Activated naive CD8-positive, alpha-beta T cell treated with anti-CD3 and anti-CD28 coated beads, Interleukin-2, amount 50 U/mL, for 16 hours (primary cell): ENCODE data around the gene CADM1.

ENCODE experiments used
- DNase-seq: peaks from one replicate; pipeline ENCODE4 v3.0.0-alpha.2; 2020; ENCODE audit warnings: low read depth, low spot score

CADM1 gene

GRCh38 chr11:115153731-115154354, 350.4 kb downstream of the CADM1 start:
- no peak for DNase-seq

- DNase-seq = no peak
Observed at GRCh38 chr11:115153135-115153534, 351.1 kb downstream of the CADM1 start.

- no peak for DNase-seq
Observed at GRCh38 chr11:115151010-115151409, 353.2 kb downstream of the CADM1 start.

- DNase-seq = no peak
Observed at GRCh38 chr11:115148691-115149090, 355.5 kb downstream of the CADM1 start.

DNA sequence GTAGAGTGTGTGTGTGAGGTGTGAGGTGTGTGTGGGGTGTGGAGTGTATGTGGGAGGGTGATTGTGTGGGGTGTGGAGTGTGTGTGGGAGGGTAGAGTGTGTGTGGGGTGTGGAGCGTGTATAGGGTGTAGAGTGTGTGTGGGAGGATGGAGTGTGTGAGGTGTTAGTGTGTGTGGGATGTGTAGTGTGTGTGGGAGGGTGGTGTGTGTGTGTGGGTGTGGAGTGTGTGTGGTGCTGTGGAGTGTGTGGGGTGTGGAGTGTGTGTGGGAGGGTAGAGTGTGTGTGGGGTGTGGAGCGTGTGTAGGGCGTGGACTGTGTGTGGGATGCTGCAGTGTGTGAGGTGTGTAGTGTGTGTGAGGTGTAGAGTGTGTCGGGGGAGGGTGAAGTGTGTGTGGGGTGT, 356.1 kb downstream of the CADM1 start:
- no peak for DNase-seq

- DNase-seq = no peak
Observed at GRCh38 chr11:115147243-115147807, 356.9 kb downstream of the CADM1 start.

- no peak for DNase-seq
Observed at GRCh38 chr11:115146425-115146824, 357.8 kb downstream of the CADM1 start.

- DNase-seq = no peak
Observed at GRCh38 chr11:115145324-115145723, 358.9 kb downstream of the CADM1 start.

DNA sequence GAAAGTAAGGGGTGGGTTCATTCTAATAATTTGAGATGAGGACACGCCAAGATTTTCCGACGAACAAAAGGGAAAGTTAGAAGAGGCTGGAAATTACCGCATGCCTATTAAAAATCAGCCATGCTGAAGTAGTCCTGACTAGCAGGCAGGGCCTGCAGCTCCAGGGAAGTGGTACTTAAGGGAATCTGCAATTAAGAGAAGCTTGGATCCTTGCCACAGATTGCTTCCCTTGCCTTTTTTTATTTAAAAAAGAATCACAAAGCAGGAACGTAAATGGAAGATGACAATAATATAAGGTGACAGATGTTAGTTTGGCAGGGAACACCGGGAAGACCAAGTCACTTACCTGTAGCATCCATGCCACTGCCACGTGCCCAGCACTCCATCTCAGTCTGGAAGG, 359.3 kb downstream of the CADM1 start:
- no peak for DNase-seq

DNA sequence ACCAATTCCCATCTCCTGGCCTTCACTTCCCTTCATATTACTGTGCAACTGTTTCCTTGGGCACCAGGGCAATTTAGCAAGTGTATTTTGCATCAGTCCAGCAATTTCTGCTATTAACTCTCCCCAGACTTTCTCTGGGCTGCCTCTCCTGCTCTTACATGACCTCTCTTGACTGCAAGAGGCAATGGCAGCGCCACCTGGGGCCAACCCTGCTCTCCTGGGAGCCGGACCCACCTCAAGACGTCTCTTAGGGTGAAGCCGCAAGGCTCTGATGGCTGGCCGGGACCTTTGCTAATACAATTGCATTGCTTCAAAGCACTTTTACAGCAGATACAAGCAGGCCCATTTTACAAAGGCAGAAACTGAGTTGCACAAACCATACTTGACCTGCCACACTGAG, 360.2 kb downstream of the CADM1 start:
- DNase-seq = no peak

- DNase-seq = no peak
Observed at GRCh38 chr11:115141231-115142114, 362.7 kb downstream of the CADM1 start.

DNA sequence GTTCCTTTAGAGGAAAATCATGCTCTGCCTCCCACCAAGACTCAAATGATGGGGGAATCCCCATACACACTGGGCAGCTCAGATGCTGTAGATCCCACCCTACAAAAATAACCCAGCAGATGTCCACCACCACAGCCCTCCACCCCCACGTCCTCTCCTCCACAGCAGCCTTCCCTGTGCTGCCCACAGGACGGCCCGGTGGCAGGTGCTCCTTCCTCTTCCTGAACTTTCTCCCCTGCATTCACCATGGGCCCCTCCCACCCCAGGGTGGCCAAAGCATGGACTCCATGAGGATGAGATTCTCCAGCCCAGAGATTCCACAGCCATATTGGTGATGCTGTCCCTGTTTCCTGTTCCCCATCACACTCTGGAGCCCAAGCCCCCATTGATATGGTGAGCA, 368.3 kb downstream of the CADM1 start:
- no peak for DNase-seq

GRCh38 chr11:115134926-115135325, 369.3 kb downstream of the CADM1 start:
- no peak for DNase-seq

- no peak for DNase-seq
Observed at GRCh38 chr11:115133475-115134209, 370.6 kb downstream of the CADM1 start.

- DNase-seq = no peak
Observed at GRCh38 chr11:115132436-115133228, 371.6 kb downstream of the CADM1 start.

- DNase-seq = no peak
Observed at GRCh38 chr11:115129473-115130289, 374.5 kb downstream of the CADM1 start.

- no peak for DNase-seq
Observed at GRCh38 chr11:115128226-115128625, 376.0 kb downstream of the CADM1 start.

DNA sequence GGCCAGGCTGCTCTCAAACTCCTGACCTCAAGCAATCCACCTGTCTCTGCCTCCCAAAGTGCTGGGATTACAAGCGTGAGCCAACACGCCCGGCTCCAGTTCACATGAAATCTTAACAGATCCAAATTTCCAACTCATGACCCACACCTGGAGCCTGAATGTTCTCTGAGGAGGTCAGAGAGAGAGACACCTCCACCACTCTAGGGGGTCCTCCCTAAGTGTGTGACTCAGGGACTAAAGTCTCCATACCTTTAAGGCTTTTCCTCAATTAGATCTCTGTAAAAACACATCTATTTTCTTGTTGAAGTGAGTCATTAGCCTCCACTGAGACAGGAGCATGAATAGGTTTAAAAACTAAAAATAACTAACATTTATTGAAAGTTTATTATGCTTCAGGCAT, 376.4 kb downstream of the CADM1 start:
- DNase-seq = no peak

- no peak for DNase-seq
Observed at GRCh38 chr11:115126515-115127208, 377.6 kb downstream of the CADM1 start.

DNA sequence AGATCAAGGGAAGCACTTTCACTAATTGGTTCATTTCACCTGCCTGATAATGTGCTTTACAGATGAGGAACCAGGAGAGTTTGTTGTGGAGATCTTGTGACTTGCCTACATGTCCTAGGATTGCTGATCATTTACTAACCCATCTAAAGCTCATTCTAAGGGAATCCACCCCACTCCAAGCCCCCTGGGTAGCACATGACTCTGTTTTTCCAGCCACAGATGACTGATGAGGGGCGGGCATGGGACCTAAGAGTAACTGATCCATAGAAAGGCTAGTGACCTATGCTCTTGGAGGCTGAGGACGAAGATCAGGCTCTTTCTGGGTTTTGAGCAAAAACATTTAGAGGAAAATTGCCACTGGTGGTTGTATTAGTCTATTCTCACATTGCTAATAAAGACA, 378.1 kb downstream of the CADM1 start:
- DNase-seq = no peak
